Endometrial microvascular endothelial cells (primary cell): ENCODE data around the gene NR3C2. TPM values are rescaled to one million over a fixed set of nuclear protein-coding genes. Genes with fewer than 3 reads are reported as not detected.
"Not testable (repeated sequence)": the region's sequence is repeated elsewhere in the genome, so short reads cannot be mapped to it uniquely, and the experiment has no call there.

Experiments used
- in situ Hi-C: cut with HindIII; loops from 2 replicates; pipeline ENCODE4 v1.10.0; 2017; ENCODE audit warnings: low sequenced_read_pairs, low pct_unique_long_range_greater_than_20kb; ENCODE audit errors: inconsistent ontology term
- total RNA-seq: library from RNA; depleted of rRNA; stranded (reverse); fragments of >200 nt; gene quantifications from one replicate; pipeline ENCODE4 v1.2.3, GENCODE V29; 2015; ENCODE audit errors: inconsistent ontology term

Gene NR3C2
- total RNA-seq, 1 donor from 2014 or later, result 21.8 TPM

DNA sequence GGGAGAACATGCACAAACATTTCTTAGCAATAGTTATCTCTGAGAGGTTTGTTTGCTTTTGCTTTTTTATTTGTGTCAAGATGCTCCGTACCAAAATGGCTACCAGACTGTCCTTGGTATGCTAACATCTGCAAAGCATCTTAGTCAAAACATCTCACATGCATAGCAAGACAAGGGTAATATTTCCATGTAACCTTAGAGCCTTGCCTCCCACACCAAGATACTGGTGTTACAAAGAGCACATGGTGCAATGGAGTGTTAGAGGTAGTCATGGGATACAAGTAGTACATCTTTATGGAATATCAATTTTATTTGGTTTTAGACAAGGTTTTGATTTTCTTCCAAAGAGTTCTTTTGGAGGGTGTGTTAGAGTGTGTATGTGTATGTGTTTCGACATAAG is 109.7 kb downstream of the NR3C2 start:
- in situ Hi-C loops, result no loop called here

DNA sequence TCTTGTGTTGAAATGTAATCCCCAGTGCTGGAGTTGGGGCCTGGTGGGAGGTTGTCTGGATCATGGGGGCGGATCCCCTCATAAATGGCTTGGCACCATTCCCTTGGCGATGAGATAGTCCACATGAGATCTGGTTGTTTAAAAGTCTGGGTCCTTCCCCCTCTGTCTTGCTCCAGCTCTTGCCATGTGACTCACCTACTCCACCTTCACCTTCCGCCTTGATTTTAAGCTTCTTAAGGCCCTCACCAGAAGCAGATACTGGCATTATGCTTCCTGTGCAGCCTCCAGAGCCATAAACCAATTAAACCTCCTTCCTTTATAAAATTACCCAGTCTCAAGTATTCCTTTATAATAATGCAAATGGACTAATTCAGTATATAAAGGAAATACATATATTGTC is 111.5 kb downstream of the NR3C2 start:
- in situ Hi-C loops, result no loop called here

DNA sequence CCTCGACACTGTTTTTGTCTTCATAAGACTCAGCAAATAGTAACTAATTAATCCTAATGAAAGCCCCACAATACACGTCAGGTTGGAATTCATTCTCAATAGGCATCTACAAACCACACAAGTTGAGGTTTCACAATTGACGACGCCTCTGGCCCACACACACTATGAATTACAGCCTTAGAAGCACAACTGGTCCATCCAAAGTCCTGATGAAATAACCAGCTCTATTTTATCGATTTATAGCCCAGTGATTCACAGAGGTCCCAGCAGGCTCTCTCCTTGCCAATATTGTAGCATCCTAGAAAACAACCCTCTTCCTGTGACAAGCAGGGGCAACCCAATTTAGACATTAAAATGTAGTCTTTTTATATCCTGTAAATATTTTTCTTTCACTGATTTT is 112.1 kb downstream of the NR3C2 start:
- in situ Hi-C loops, result no loop called here

DNA sequence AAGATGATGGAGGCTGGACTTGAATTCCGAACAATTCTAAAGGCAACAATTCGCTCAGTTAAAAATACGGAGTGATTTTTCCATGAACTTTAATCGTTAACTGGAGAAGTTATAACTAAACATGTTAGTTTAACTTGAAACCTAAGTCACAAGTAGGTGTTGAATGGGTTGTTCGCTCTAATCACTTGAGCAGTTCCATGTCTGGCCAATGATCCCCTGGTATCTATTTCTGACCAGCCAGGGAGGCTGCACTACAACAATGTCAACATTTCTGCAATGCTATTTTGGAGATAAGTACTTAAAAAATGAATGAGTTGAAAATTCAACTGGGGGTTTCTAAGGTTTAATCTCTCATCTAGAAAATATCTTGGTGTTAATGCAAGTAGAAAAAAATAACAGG is 112.5 kb downstream of the NR3C2 start:
- in situ Hi-C loops, result no loop called here

DNA sequence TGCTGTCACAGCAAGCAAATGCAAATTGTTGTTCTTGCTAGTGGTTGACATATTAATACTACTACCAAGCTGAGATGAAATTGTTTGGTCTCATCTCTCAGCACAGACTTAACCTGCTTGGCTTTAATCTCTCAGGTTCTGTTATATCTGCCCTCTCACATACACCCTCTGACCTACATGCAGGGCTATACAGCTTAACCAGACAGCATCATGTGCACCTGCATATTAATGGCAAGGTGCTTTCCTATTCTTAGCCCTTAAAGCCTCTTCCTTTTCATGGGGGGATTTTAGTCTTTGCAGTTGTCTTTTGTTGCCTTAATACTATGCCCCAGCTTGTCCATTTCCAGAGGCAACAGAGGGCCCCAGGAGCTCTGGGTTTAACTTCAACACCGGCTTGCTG is 114.5 kb downstream of the NR3C2 start:
- in situ Hi-C loops, result no loop called here

- in situ Hi-C loops, result not testable (repeated sequence)
Observed at GRCh38 chr4:148323316-148323715, 118.9 kb downstream of the NR3C2 start.

- in situ Hi-C loops, result no loop called here
Observed at GRCh38 chr4:148315049-148315448, 127.2 kb downstream of the NR3C2 start.

- in situ Hi-C loops, result no loop called here
Observed at GRCh38 chr4:148312956-148313490, 129.2 kb downstream of the NR3C2 start.

GRCh38 chr4:148311526-148311925 is 130.7 kb downstream of the NR3C2 start:
- in situ Hi-C loops, result no loop called here

GRCh38 chr4:148310756-148311155 is 131.5 kb downstream of the NR3C2 start:
- in situ Hi-C loops, result no loop called here

GRCh38 chr4:148305751-148306150 is 136.5 kb downstream of the NR3C2 start:
- in situ Hi-C loops, result no loop called here

DNA sequence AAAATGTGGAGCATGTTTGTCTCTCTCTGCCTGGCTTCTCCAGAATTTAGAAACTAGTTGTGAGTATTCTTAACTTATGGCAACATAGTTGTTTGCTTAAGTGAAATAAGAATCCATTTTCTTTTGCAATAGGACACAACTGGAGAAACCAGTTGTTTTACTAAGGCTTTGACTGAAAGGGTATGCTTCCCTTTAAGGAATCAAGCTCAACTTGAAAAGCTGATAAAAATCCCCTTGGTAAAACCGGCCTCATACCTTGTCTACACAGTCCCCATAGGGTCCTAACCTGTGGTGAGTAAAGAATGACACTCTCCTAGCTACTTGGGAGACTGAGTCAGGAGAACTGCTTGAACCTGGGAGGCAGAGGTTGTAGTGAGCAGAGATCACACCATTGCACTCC is 139.8 kb downstream of the NR3C2 start:
- in situ Hi-C loops, result no loop called here

DNA sequence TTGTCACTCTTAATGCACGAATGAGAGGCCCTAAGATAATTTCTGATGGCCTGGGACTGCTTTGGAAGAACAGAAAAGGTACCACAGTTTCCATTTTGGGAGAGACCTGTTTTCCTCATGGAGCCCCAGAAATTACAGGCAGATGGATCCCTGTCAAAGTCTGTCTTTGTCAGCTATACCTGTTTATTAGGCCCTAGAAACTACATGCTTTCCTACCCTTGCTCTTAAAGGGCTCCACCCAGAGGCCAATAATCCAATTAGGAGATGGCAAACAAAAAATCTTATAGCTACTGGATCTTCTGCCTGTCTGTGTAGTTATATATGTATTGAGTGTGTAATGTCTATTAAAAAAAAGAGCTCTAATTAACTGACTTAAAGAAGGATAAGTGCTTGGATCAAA is 141.3 kb downstream of the NR3C2 start:
- in situ Hi-C loops, result no loop called here

DNA sequence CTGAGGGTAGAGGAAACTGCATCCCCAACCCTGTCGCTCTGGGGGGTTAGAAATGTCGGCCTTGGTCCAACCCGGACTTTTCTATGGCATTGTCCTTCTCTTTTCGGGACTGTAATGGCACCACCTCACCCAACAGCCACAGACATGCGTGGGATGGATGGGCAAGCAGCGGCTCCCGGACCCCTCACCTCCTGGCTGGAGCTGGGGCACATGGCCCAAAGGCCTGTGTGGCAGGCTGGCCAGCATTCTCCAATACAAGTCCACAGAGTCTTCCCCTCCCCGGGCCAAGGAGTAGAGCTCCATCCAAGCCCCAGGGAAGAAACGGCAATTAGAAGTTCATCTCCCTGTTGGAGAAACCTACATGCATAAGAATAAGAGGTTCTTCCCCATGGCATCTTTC is 142.9 kb downstream of the NR3C2 start:
- in situ Hi-C loops, result no loop called here

GRCh38 chr4:148296498-148296897 is 145.7 kb downstream of the NR3C2 start:
- in situ Hi-C loops, result no loop called here

DNA sequence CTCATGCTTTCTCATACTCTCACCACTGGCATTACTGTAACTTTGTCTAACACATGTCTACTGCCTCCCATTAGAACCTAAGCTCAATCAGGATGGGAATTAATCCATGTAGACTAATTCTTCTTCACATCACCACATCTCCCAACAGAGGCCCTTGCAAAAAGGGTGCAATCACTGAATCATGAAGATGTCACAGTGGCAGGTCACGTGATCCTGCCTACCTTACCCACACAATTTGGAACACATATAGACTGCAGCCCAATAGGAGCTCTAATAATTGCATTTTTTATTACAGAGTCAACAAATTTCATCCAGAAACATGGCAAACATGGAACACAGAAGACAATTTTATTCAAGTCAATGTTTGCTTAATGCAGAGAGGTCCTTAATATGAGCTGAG is 146.6 kb downstream of the NR3C2 start:
- in situ Hi-C loops, result no loop called here

DNA sequence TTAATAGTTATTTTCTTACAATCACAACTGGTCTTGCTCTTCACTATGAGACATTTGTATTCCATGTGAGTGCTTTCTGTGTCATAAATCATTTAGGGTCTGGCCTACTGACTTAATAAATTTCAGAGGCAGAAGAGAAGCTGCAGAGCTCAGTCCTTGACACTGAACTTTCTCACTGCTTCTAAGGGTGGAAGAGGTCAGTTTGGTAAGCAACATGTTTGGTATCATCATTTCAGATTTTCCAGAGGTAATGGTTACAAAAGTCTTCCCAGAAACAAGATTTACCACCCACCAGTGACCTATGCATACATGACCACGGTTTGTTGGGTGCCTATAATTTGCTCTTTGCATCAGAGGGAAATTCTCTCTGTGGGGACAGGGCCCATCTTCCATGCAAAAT is 148.6 kb downstream of the NR3C2 start:
- in situ Hi-C loops, result no loop called here

- in situ Hi-C loops, result no loop called here
Observed at GRCh38 chr4:148292686-148293085, 149.5 kb downstream of the NR3C2 start.

DNA sequence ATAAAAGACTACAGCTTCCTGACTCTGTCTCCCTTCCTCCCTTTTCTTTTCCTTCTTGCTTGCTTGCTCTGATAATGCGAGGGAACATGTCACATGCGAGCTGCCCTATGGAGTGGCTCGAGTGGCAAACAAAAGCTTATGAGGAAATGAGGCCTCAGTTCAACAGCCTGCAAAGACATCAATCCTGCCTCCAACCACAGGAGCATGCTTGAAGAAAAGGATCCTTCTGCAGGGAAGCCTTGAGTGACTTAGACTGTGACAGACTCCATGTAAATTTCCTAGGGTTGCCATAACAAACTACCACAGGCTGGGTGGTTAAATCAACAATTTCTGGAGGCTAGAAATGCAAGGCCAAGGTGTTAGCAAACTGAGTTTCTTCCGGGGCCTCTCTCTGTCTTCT is 152.5 kb downstream of the NR3C2 start:
- in situ Hi-C loops, result no loop called here

DNA sequence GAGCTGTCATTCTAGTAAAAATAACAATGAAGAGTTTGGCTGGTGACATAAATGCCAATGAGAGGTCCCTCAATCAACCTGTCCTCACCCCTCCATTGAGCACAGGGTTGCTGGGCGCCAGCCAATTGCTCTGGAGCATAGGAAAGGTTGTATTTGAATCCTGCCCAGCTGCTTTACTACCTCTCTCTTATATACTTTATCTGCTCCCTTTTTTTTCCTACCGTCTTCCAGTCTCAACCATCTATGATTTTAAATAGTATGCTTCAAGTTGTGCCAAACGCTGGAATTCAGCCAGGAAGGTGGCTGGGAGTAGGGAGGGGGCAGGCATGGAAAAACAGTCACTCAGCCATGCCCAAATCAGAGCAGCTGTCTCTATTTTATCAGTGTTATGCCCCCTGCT is 153.8 kb downstream of the NR3C2 start:
- in situ Hi-C loops, result no loop called here

DNA sequence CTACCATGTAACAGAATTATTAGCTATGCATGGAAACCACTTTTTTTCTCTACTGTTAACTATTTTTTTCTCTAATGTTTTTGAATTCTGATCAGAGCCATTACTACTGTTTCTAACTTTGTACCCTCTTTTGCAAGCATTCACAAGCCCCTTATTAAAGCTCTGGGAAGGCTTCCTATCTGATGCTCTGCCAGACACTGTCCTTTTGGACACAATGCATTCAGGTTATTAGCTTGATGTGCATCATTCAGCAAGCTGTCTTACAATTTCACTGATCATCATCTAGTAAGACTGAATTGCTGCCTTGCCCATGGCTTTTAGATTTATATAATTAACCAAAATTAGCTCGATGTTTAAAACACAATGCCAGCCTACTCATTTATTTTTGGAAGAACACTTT is 155.1 kb downstream of the NR3C2 start:
- in situ Hi-C loops, result no loop called here

DNA sequence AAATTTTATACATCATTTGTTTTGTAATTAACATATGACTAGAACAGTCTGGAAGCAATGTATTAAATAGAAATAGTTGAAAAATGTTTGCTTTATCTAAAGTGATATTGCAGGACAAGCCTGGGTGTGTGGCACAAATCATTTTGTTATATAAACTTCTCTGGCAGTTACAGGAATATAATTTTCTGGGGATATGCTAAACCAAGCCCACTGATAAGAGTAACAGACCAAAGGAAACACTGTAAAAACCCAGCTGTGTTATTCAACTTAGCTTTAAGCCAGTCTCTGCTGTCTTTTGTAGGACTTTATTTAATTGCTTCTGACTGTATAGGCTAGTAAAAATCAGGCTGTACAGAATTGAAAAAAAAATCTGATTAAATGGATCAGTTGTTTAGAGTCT is 156.2 kb downstream of the NR3C2 start:
- in situ Hi-C loops, result no loop called here
